Measurements from ENCODE around the gene C10orf120. TPM values are rescaled to one million over a fixed set of nuclear protein-coding genes. Genes with fewer than 3 reads are reported as not detected.

Gene C10orf120
- not detected in 2 replicates for total RNA-seq (2014; rRNA removed; shearing (Covaris generic); ENCODE audit: low replicate concordance)

DNA sequence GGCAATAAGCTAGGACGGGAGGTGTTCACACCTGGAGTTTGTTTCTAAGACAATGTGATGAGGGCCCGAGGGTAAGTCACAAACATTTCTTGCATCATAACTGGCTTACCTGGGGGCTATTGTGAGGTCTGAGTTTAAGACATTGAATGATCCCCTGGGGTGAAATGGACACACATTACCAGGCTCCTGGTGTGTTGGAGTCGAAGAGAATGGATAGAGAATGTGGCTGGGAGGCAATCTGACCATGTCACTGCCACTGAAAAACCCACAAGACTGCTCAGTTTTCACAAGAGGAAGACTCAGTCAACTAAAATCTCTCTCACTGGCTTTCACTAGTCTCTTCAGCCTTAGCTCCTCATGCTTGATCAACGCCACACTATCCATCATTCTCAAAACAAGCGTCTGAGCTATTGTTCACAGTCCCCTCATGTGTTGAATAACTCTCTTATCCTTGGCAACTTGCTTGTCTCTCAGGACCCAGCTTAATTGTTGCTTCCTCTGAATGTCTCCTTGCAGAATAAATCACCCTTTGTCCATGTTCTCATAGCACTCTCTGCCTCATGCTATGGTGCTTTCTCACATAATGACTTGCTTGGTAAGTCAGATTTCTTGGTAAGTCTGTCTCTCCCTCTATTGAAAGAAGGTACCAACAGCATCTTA lies at the start of gene C10orf120:
Gene C10orf120 (minus strand): TSS at position 51 of the 660 bp plus-strand sequence. CDS start 56 bp downstream, outside the sequence.
- Histone ChIP-seq H3K27ac (ENCODE audit: low read length) (no peak within 1 kb of the TSS), H3K79me2 (ENCODE audit: low read length) (no peaks in the 10 kb centered on the region), H3K4me2 (ENCODE audit: low read depth, low read length, poor library complexity, severe bottlenecking) (no peak within 1 kb of the TSS), H3K4me3 (ENCODE audit: low read length) (no peak within 1 kb of the TSS), H3K36me3 (ENCODE audit: insufficient read depth, low read length) (no peaks in the 10 kb centered on the region), H4K20me1 (ENCODE audit: insufficient read depth, low read depth, low read length) (no peaks in the 10 kb centered on the region), H2AFZ (ENCODE audit: low read length) (no peak within 1 kb of the TSS), H3K9me2 (replicated peaks; ENCODE audit: insufficient read depth, low read length) (no peaks in the 10 kb centered on the region), H3K9ac (ENCODE audit: low read length) (no peak within 1 kb of the TSS), H3K9me3 (ENCODE audit: low read length) (no peaks in the 10 kb centered on the region), H3K4me1 (ENCODE audit: low read length) (no peaks in the 10 kb centered on the region), H3K27me3 (ENCODE audit: low read length) (no peaks in the 10 kb centered on the region)
- DNase-seq, result no peak

DNA sequence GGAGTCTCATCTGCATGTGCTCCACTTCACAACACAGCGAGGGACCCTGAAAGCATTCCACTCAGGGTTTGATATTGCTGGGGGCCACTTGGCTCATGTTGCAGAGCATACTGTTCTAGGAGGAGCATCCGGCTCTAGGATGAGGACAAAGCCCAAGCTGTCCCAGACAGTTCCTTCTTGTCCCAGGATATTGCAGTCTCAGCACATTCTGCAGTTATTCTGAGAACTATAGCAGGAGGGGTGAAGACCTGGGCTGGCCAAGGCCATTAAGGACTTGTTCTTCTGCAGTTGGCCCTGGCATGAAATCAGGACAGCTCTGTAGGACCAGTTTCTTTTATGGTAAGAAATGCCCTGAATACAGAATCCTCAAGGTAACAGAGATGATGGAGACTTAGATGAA lies 48.9 kb upstream of the C10orf120 start:
- no peak for DNase-seq
- Histone ChIP-seq H3K36me3 (ENCODE audit: insufficient read depth, low read length) (no peaks in the 10 kb centered on the region), H3K27ac (ENCODE audit: low read length) (no peak overlapping the region), H3K9ac (ENCODE audit: low read length) (no peak overlapping the region), H3K79me2 (ENCODE audit: low read length) (no peaks in the 10 kb centered on the region), H2AFZ (ENCODE audit: low read length) (no peak overlapping the region), H3K27me3 (ENCODE audit: low read length) (no peaks in the 10 kb centered on the region), H3K9me2 (replicated peaks; ENCODE audit: insufficient read depth, low read length) (no peaks in the 10 kb centered on the region), H3K4me1 (ENCODE audit: low read length) (no peaks in the 10 kb centered on the region), H3K9me3 (ENCODE audit: low read length) (no peaks in the 10 kb centered on the region), H3K4me2 (ENCODE audit: low read depth, low read length, poor library complexity, severe bottlenecking) (no peak overlapping the region), H4K20me1 (ENCODE audit: insufficient read depth, low read depth, low read length) (no peaks in the 10 kb centered on the region), H3K4me3 (ENCODE audit: low read length) (no peak overlapping the region)

DNA sequence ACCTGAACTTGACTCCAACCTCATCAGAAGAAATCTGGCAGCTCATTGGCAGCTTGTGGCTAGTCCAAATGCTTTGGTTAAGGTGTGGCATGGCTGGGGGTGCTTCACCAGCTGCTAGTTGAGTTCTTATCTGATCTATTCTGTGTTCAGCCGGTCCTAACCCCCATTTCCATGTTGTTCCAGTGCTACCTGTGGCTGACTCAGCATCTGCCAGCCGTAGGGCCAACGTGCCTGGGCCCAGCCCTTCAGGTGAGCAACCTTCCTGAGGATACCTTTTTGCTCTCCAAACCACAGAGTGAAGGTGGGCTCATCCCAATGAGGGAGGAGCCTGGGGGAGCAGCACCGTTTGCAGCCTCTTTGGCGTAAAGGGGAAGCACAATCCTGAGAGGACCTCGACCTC lies 46.8 kb upstream of the C10orf120 start:
- Histone ChIP-seq H3K4me1 (ENCODE audit: low read length) (no peaks in the 10 kb centered on the region), H2AFZ (ENCODE audit: low read length) (no peak overlapping the region), H4K20me1 (ENCODE audit: insufficient read depth, low read depth, low read length) (no peaks in the 10 kb centered on the region), H3K9me2 (replicated peaks; ENCODE audit: insufficient read depth, low read length) (no peaks in the 10 kb centered on the region), H3K4me3 (ENCODE audit: low read length) (no peak overlapping the region), H3K79me2 (ENCODE audit: low read length) (no peaks in the 10 kb centered on the region), H3K36me3 (ENCODE audit: insufficient read depth, low read length) (no peaks in the 10 kb centered on the region), H3K9ac (ENCODE audit: low read length) (no peak overlapping the region), H3K27me3 (ENCODE audit: low read length) (no peaks in the 10 kb centered on the region), H3K27ac (ENCODE audit: low read length) (no peak overlapping the region), H3K4me2 (ENCODE audit: low read depth, low read length, poor library complexity, severe bottlenecking) (no peak overlapping the region), H3K9me3 (ENCODE audit: low read length) (no peaks in the 10 kb centered on the region)
- DNase-seq, result no peak

DNA sequence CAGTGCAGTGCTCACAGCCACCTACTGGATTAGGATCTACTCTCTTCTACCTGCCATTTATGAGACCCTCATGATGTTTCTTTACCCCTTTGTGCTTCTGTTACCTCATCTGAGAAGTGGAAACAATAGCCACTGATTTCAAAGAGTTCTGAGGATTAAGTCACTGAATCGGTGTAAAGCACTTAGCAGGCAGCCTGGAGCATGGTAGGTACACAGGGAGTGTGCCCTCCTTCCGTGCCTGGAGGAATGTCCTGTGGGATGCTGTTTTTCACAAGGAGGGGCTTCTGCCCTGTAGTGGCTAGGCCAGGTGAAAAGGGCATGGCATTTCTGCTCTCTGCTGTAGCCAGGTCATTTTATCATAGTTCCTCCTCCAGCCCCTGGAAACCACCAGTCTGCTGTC lies 44.6 kb upstream of the C10orf120 start:
- Histone ChIP-seq H3K79me2 (ENCODE audit: low read length) (no peaks in the 10 kb centered on the region), H3K4me3 (ENCODE audit: low read length) (no peak overlapping the region)

DNA sequence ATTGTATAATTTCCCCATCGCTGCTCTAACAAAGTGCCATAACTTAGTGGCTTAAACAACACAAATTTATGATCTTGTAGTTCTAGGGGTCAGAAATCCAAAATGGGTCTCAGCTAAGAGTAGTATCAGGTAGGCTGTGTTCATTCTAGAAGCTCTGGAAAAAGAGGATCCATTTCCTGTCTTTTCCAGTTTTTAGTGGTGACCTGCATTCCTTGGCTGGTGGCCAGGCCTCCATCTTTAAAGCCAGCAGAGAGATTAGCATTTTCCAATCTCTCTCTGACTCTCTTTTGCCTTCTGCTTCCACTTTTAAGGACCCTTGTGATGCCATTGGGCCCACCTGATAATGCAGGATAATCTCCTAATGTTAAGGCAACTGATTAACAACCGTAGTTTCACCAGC lies 41.0 kb upstream of the C10orf120 start:
- H3K9ac ChIP-seq (ENCODE audit: low read length), result no peak overlapping the region
- H3K36me3 ChIP-seq (ENCODE audit: insufficient read depth, low read length), result no peaks in the 10 kb centered on the region
- no peak for DNase-seq
- no peaks in the 10 kb centered on the region for H3K4me1 ChIP-seq (ENCODE audit: low read length)
- H3K79me2 ChIP-seq (ENCODE audit: low read length), result no peaks in the 10 kb centered on the region
- H3K4me2 ChIP-seq (ENCODE audit: low read depth, low read length, poor library complexity, severe bottlenecking), result no peak overlapping the region
- no peak overlapping the region for H3K4me3 ChIP-seq (ENCODE audit: low read length)
- no peak overlapping the region for H2AFZ ChIP-seq (ENCODE audit: low read length)
- no peak overlapping the region for H3K27ac ChIP-seq (ENCODE audit: low read length)
- no peaks in the 10 kb centered on the region for H4K20me1 ChIP-seq (ENCODE audit: insufficient read depth, low read depth, low read length)
- no peaks in the 10 kb centered on the region for H3K27me3 ChIP-seq (ENCODE audit: low read length)
- H3K9me3 ChIP-seq (ENCODE audit: low read length), result no peaks in the 10 kb centered on the region
- no peaks in the 10 kb centered on the region for H3K9me2 ChIP-seq (replicated peaks; ENCODE audit: insufficient read depth, low read length)

More for the DNA sequence above, 44.6 kb upstream of the C10orf120 start:
- Histone ChIP-seq H3K9me3 (ENCODE audit: low read length) (no peaks in the 10 kb centered on the region), H3K4me2 (ENCODE audit: low read depth, low read length, poor library complexity, severe bottlenecking) (no peak overlapping the region), H3K36me3 (ENCODE audit: insufficient read depth, low read length) (no peaks in the 10 kb centered on the region), H3K27me3 (ENCODE audit: low read length) (no peaks in the 10 kb centered on the region), H3K27ac (ENCODE audit: low read length) (no peak overlapping the region), H3K9me2 (replicated peaks; ENCODE audit: insufficient read depth, low read length) (no peaks in the 10 kb centered on the region), H3K9ac (ENCODE audit: low read length) (no peak overlapping the region), H4K20me1 (ENCODE audit: insufficient read depth, low read depth, low read length) (no peaks in the 10 kb centered on the region), H3K4me1 (ENCODE audit: low read length) (no peaks in the 10 kb centered on the region), H2AFZ (ENCODE audit: low read length) (no peak overlapping the region)
- no peak for DNase-seq

DNA sequence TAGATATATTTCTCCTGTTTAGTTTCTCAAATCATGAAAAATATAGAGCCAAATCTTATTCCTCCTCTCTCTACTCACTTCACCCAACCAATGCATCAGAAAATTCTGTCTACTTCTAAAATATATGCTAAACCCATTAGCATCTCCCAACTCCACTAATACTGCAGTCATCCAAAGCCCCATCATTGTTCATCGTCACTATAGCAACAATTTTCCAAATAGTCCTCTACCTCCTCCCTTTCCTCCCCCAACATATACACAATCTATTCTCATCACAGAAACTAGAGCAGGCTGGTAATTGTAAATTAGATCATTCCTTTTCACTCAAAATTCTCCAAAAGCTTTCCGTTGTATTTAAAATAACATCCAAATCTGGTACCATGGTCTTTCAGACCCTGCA lies 38.4 kb upstream of the C10orf120 start:
- H3K4me1 ChIP-seq (ENCODE audit: low read length), result no peaks in the 10 kb centered on the region
- H3K9me2 ChIP-seq (replicated peaks; ENCODE audit: insufficient read depth, low read length), result no peaks in the 10 kb centered on the region
- no peak overlapping the region for H3K9ac ChIP-seq (ENCODE audit: low read length)
- no peaks in the 10 kb centered on the region for H4K20me1 ChIP-seq (ENCODE audit: insufficient read depth, low read depth, low read length)
- no peaks in the 10 kb centered on the region for H3K36me3 ChIP-seq (ENCODE audit: insufficient read depth, low read length)
- no peak for DNase-seq
- H2AFZ ChIP-seq (ENCODE audit: low read length), result no peak overlapping the region
- H3K27ac ChIP-seq (ENCODE audit: low read length), result no peak overlapping the region
- H3K9me3 ChIP-seq (ENCODE audit: low read length), result no peaks in the 10 kb centered on the region
- H3K79me2 ChIP-seq (ENCODE audit: low read length), result no peaks in the 10 kb centered on the region
- H3K27me3 ChIP-seq (ENCODE audit: low read length), result no peaks in the 10 kb centered on the region
- no peak overlapping the region for H3K4me2 ChIP-seq (ENCODE audit: low read depth, low read length, poor library complexity, severe bottlenecking)
- H3K4me3 ChIP-seq (ENCODE audit: low read length), result no peak overlapping the region

DNA sequence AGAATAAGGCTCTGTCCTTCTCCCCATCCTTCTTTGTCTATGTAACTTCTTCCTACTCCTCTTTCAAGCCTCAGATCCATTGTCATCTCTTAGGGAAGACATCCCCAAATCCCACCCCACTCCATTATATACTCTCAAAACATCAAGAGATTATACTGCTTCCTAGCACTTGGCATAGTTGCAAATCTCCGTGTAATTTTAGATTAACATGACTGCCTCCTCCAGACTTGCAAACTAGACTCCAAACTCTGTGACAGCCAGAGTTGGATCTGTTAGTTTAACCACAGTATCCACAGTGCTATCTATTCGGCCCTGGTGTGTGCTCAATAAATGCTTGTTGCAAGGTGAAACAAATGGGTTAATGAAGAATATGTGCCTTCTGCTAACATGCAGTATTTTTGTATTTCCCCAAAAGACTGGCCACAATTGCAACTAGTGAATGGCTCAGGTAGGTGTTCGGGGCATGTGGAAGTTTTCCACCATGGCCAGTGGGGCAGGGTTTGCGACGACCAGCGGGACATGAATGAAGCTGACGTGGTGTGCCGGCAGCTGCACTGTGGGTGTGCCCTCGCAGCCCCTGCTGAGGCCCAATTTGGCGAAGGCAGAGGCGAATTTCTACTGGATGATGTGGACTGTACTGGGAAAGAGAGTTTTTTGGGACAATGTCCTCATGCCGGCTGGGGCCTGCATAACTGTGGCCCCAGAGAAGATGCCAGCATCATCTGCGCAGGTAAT lies 34.5 kb upstream of the C10orf120 start:
- Histone ChIP-seq H3K4me3 (ENCODE audit: low read length) (no peak overlapping the region), H3K36me3 (ENCODE audit: insufficient read depth, low read length) (no peaks in the 10 kb centered on the region), H2AFZ (ENCODE audit: low read length) (no peak overlapping the region), H3K79me2 (ENCODE audit: low read length) (no peaks in the 10 kb centered on the region), H3K4me1 (ENCODE audit: low read length) (peaks cover 6% of the 10 kb centered on the region), H3K27me3 (ENCODE audit: low read length) (no peaks in the 10 kb centered on the region), H3K9ac (ENCODE audit: low read length) (no peak overlapping the region), H3K4me2 (ENCODE audit: low read depth, low read length, poor library complexity, severe bottlenecking) (no peak overlapping the region), H3K9me2 (replicated peaks; ENCODE audit: insufficient read depth, low read length) (no peaks in the 10 kb centered on the region), H3K9me3 (ENCODE audit: low read length) (no peaks in the 10 kb centered on the region), H3K27ac (ENCODE audit: low read length) (no peak overlapping the region), H4K20me1 (ENCODE audit: insufficient read depth, low read depth, low read length) (no peaks in the 10 kb centered on the region)
- DNase-seq, result no peak

DNA sequence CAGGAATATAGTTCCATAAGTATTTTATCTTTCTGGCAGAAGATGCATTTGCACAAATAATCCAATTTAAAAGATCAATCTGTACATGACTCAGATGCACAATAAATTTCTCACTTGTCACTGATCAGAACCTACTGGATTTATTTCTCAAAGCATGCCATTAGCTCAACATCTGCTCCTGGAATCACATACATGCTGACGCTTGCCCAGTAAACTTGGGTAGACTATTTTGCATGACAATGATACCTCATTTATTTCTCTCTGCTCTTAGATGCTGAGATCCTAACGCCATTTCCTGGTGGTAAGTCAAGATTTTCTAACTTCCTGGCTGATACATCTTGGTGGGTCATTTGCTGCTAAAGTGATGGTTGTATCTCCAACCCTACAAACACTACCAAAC lies 33.8 kb upstream of the C10orf120 start:
- Histone ChIP-seq H3K9me2 (replicated peaks; ENCODE audit: insufficient read depth, low read length) (no peaks in the 10 kb centered on the region), H3K27ac (ENCODE audit: low read length) (no peak overlapping the region), H3K4me2 (ENCODE audit: low read depth, low read length, poor library complexity, severe bottlenecking) (no peak overlapping the region), H3K4me3 (ENCODE audit: low read length) (no peak overlapping the region), H3K79me2 (ENCODE audit: low read length) (no peaks in the 10 kb centered on the region), H3K9me3 (ENCODE audit: low read length) (no peaks in the 10 kb centered on the region), H3K9ac (ENCODE audit: low read length) (no peak overlapping the region), H3K27me3 (ENCODE audit: low read length) (no peaks in the 10 kb centered on the region), H3K4me1 (ENCODE audit: low read length) (peaks cover 6% of the 10 kb centered on the region), H4K20me1 (ENCODE audit: insufficient read depth, low read depth, low read length) (no peaks in the 10 kb centered on the region), H3K36me3 (ENCODE audit: insufficient read depth, low read length) (no peaks in the 10 kb centered on the region), H2AFZ (ENCODE audit: low read length) (no peak overlapping the region)
- DNase-seq, result no peak
